ENCODE data around the gene RNF130.
"Not testable (repeated sequence)": the region's sequence is repeated elsewhere in the genome, so short reads cannot be mapped to it uniquely, and the experiment has no call there.

RNF130 gene

GRCh38 chr5:179969110-179969509 lies 102.4 kb downstream of the RNF130 start:
- DNase-seq = no peak

GRCh38 chr5:179967489-179967888 lies 104.1 kb downstream of the RNF130 start:
- DNase-seq = no peak

GRCh38 chr5:179964015-179964414 lies 107.5 kb downstream of the RNF130 start:
- no peak for DNase-seq

- DNase-seq = no peak
These were observed 108.2 kb downstream of the RNF130 start for GRCh38 chr5:179963375-179963774.

- DNase-seq = no peak
These were observed 111.2 kb downstream of the RNF130 start for GRCh38 chr5:179960204-179960831.

- DNase-seq = no peak
These were observed 111.9 kb downstream of the RNF130 start for GRCh38 chr5:179959641-179960040.

GRCh38 chr5:179959118-179959517 lies 112.4 kb downstream of the RNF130 start:
- not testable (repeated sequence) for DNase-seq

GRCh38 chr5:179955630-179956029 lies 115.9 kb downstream of the RNF130 start:
- no peak for DNase-seq

GRCh38 chr5:179955062-179955461 lies 116.5 kb downstream of the RNF130 start:
- DNase-seq = no peak

GRCh38 chr5:179954434-179954833 lies 117.1 kb downstream of the RNF130 start:
- DNase-seq = no peak

GRCh38 chr5:179953987-179954386 lies 117.6 kb downstream of the RNF130 start:
- no peak for DNase-seq

- DNase-seq = no peak
These were observed 134.4 kb downstream of the RNF130 start for GRCh38 chr5:179936976-179937681.

GRCh38 chr5:179930788-179931473 lies 140.6 kb downstream of the RNF130 start:
- no peak for DNase-seq

GRCh38 chr5:179927824-179928223 lies 143.7 kb downstream of the RNF130 start:
- DNase-seq = no peak

GRCh38 chr5:179926657-179927056 lies 144.9 kb downstream of the RNF130 start:
- DNase-seq = no peak

GRCh38 chr5:179923436-179923835 lies 148.1 kb downstream of the RNF130 start:
- DNase-seq = no peak

GRCh38 chr5:179920175-179920574 lies 151.4 kb downstream of the RNF130 start:
- no peak for DNase-seq

GRCh38 chr5:179919487-179920060 lies 152.0 kb downstream of the RNF130 start:
- DNase-seq = no peak

GRCh38 chr5:179918742-179919486 lies 152.6 kb downstream of the RNF130 start:
- no peak for DNase-seq

- no peak for DNase-seq
These were observed 155.0 kb downstream of the RNF130 start for GRCh38 chr5:179916523-179916922.

- no peak for DNase-seq
These were observed 156.1 kb downstream of the RNF130 start for GRCh38 chr5:179915406-179915935.

- DNase-seq = peak; percentile 46
These were observed 157.4 kb downstream of the RNF130 start for GRCh38 chr5:179914032-179914755.
